HG03571 (cell line): ENCODE measurements around the gene MRGPRF.

Source experiments
- ATAC-seq: cut with Tn5 transposase; IDR thresholded peaks from one replicate; pipeline ENCODE4 v1.9.1; 2021; ENCODE audit not compliant: unreplicated experiment

The MRGPRF gene

GRCh38 chr11:69027704-69028372 lies 14.8 kb upstream of the MRGPRF start:
- no peak for ATAC-seq

DNA sequence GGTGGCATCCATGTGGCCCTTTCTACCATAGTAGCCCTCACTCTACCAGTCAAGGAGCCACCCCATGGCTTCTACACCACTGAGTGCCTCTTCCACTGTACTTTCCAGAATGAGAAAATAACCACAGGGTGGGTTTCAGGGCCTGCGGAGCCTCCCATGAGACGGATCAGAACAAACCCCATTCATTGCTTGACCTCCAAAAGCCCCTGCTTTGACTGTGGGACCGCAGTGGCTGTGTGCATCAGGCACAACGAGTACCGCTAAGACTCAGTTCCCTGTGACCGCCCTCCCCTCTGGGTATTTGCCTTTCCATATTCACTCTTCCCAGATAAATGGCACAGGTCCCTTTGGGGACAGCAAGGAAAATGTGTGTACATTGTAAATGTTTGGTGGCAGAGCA lies 11.5 kb upstream of the MRGPRF start:
- no peak for ATAC-seq

GRCh38 chr11:69022260-69022659 lies 9.2 kb upstream of the MRGPRF start:
- no peak for ATAC-seq

DNA sequence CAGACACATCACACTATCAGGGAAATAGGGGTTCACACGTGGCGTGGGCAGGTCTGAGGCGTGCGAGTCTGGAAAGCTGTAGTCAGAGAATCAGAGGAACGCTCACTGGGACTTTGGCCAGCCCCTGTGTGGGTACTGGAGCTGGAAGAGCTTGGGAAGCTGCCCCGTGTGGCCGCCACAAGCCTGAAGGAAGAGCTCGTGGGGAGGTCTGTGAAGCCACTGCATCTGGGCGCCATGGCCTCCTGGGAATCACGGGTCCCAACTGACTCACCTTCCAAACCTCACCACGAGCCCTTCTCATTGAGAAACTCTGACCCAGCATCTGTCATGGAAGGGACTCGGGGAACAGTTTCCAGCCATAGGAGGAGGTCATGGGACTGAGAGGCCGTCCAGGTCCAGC lies 5.9 kb upstream of the MRGPRF start:
- ATAC-seq = no peak

DNA sequence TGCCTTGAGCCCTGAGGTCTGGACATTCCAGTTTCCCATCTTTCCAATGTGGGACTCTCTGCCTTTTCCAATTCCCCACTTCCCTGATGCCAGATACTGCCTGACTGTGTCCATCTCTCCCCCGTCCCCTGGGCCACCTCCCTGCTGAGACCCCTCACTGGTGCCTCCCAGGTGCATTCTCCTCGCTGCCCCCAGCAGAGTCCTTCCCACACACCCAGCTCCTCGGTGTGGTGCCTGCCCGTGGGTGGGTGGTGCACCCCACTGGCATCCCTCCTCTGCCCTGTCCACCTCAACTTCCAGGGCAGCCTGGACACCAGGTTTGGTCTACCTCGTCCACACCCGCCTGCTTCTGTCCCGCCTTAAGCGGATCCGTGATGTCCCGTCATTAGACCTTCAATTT lies 4.9 kb upstream of the MRGPRF start:
- ATAC-seq = no peak

- ATAC-seq = no peak
Measured at GRCh38 chr11:69014898-69015549, 2.0 kb upstream of the MRGPRF start.

GRCh38 chr11:69014084-69014851 lies 1.2 kb upstream of the MRGPRF start:
- no peak for ATAC-seq

DNA sequence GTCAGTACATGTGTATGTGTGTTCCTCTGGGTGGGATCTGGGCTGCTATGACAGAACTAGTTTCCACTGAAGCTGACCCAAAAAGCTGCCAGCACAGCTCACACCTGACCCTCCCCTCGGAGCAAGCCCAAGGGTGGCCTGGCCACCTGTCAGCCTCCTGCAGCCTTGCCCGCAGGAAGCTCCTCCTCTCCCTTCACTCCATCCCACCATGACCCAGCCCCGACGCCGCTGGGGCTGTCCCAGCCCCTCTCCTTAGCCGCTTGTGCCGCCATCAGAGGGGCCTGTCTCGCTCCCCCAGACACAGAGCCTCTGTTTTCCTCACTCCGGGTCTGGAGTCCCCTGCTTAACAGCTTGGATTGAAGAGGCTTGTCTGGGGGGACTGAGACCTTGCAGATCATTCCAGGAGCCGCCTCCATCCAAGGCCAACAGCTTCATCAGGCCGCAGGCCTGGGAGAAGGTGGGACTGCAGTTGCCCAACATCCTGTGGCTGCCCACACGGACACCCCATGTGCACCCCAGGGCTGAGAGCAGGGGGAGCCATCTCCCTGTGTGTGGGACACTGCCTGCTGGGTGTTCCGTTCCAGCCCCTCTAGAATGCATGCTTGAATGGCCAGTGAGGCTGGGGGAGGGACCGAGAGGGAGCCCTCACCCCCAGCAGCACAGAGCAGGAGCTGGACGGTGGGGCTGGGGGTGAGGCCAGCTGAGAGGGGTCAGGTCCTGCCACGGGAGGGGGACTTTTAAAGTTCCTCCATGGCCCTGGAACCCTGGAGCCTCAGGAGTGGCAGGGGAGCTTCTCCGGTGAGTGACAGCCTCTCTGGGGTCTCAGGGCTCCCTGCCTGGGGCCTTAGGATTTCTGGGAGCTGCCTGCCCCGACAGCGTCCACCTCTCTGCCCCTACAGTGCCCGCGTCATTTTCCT lies 696 bp downstream of the MRGPRF start:
- no peak for ATAC-seq

DNA sequence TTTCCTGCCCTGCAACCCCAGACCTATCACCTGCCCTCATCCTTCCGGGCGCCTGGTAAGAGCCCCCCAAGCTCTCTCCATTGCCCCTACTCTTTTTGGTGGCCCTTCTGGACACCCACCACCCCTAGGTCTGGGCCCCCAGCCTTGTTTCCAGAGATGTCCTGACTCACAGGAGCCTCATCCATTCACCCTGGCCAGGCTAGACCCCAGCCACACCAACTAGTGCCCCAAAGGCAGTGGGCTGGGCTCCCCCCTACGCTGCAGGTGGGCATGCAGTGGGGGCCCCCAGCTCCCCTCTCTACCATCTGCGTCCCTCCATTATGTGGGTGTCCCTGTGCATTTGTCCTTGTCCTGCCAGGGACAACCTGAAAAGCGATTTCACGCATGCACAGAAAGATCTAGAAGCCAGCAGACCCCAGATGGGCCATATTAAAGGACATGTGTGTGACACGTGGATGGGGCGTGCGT lies 1.4 kb downstream of the MRGPRF start:
- ATAC-seq = no peak

DNA sequence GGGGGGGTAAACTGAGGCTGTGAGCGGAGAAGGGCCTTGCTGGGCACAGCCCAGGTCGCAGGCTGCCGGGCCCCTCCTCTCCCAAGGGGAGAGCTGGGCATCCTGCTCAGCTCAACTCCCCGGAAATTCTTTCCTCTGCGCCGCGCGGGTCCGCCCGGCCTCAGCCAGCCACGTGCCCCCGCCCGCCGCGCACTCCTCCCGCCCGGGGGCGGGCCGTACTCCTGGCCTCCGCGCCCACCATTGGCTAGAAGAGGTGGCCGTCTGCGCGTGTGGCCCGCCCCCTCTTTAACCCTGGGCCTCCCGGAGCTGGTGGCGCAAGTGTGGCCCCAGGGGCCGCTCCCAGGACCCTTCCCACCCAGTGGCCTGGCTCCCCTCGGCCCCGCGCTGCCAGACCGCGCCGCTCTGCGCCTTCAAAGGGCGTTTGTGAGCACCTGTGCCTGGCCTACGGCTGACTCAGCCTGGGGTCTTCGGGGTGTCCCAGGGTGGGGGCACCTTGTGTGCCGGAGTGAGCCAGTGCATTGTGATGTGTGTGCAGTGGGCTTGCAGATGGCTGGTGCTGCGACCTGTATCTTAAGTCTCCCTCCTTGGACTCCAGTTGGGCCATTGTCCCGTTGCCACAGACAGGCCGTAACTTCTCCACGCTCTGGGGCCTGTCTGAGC lies 2.0 kb downstream of the MRGPRF start:
- ATAC-seq = no peak

- no peak for ATAC-seq
Measured at GRCh38 chr11:69010361-69010891, 2.6 kb downstream of the MRGPRF start.

DNA sequence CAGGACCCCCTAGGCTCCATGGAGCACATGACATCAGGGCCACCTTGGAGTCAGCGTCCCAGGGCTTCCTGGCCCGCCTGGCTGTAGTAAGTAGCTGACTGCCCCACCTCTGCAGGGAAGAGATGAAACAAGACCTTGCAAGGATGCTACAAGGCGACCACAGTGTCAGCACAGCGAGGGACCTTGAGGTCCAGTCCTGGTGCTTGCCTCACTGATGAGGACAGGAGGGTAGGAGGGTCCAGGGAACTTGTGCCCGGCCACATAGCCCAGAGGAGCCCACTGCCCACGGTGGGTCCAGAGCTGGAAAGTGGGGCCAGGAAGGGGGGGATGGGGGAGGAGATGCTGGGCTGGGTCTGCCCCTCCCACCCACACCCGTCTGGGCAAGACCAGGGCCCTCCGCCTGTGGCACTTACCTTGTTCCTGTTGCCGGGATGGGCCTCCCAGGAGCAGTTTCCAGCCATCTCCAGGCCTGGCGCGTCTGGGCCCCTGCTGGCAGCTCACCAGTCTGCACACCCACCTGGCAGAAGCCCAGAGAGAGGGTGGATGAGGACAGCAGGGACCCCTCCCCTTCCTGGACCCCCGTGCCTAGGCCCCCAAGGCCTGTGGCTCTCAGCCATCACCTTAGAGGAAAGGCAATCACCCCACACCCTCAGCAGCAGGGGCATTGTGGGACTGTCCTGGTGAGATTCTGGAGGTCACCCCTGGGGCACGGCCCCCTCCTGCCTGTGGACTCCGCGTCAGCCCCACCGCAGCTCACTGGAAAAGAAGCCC lies 3.4 kb downstream of the MRGPRF start:
- ATAC-seq = no peak

- no peak for ATAC-seq
Measured at GRCh38 chr11:69008737-69009440, 4.2 kb downstream of the MRGPRF start.

DNA sequence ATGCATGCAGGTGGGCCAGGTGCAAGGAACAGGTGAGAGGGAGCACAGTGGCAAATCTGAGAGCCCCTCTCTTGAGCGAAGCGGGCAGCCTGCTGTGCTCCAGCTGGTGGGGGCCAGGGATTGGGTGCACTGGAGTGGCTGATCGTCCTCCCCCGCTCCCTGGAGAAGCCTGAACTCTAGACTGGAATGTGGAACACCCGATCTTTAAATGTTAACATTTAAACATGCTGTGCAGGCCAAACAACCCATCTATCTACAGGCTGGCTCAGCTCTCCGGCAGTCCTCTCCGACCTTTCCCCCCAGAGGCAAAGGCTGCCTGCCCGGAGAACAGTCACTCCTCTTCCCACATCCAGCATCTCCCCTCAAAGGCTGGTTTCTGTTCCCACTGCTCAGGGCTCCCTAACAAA lies 5.1 kb downstream of the MRGPRF start:
- ATAC-seq = no peak

DNA sequence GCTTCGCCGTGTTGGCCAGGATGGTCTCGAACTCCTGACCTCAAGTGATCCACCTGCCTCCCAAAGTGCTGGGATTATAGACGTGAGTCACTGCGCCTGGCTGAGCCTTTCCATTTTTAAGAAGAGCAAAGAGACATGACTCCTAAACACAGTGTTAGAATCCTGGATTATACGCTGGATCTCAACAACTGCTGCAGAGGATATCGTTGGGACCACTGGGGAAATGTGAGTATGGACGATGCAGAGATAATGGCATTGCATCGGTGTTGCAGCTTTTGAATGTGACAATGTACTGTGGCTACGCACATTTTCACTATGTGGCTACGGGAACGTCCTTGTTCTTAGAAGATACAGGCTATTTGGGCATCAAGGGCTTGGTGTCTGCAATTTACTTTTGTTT lies 6.2 kb downstream of the MRGPRF start:
- ATAC-seq = no peak

DNA sequence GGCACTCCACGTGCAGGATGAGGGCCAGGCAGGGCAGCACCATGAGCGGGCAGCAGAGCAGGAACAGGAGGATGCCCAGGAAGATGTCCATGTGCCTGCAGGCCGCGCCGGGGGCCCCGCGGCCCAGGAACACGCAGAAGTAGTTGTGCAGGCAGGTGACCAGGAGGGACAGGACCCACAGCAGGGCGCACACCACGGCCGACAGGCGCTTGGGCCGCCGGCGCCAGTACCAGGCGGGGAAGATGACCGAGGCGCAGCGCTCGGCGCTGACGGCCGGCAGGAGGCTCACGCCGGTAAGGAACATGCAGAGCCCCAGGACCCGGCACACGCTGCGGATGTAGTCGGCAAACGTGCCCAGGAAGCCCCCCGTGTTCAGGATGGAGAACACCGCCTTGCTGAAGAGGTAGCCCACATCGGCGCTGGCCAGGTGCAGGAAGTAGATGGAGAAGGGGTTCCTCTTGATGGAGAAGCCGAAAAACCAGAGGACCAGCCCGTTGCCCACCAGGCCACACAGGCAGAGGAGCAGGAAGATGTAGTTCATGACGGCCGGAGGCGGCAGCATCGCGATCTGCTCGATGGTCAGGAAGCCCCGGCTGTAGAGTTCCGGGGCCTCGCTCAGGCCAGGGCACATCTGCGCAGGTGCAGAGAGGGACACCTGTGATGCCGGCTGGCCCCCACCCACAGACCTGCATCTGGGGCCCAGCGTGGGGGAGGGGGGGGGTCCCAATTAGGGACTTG lies 7.2 kb downstream of the MRGPRF start:
- ATAC-seq = no peak

GRCh38 chr11:69005183-69005630 lies 7.8 kb downstream of the MRGPRF start:
- no peak for ATAC-seq
